GM12878 (cell line): ENCODE data around the gene ALOXE3. TPM values are rescaled to one million over a fixed set of nuclear protein-coding genes. Genes with fewer than 3 reads are reported as not detected.

Experiments
- ATAC-seq: fragments of 200-7000 bp; cut with Tn5 transposase; 3 replicates; pipeline ENCODE4 v1.9.1; 2020; ENCODE audit warnings: mild to moderate bottlenecking, moderate library complexity
- BruUV-seq: library from RNA; stranded (reverse); fragments of 400-500 nt; replicated peaks from 2 replicates; lab custom pipeline; 2021; lab: Mats Ljungman, UMichigan
- CTCF ChIA-PET: fragments of 300-600 bp; sonication (Branson Sonifier 250); formaldehyde crosslinking; extraction: SDS; loops from one replicate; lab custom pipeline; 2021; ENCODE audit warnings: inconsistent platforms; lab: Yijun Ruan, JAX
- POLR2A ChIA-PET: fragments of 350-600 bp; formaldehyde crosslinking; extraction: SDS; loops from one replicate; lab custom pipeline; 2021; ENCODE audit warnings: inconsistent platforms; lab: Charles Lee
- RAD21 ChIA-PET: fragments of 300-600 bp; sonication (Branson Sonifier 250); formaldehyde crosslinking; loops from one replicate; lab custom pipeline; 2023; ENCODE audit warnings: antibody characterized with exemption; ENCODE audit not compliant: unreplicated experiment; lab: Charles Lee
- SMC1A ChIA-PET: fragments of 300-600 bp; sonication (Branson Sonifier 250); formaldehyde crosslinking; loops from one replicate; lab custom pipeline; 2023; ENCODE audit not compliant: unreplicated experiment, uncharacterized antibody; lab: Charles Lee
- DNase-seq: peaks from one replicate; pipeline ENCODE4 v3.0.0-alpha.2; 2011; ENCODE audit warnings: low read depth, low spot score
- FAIRE-seq: peaks from 3 replicates; lab custom pipeline; 2011; peaks lifted over from hg19 to GRCh38; lab: Jason Lieb, UNC
- H2AFZ ChIP-seq: 2 replicates; pipeline ENCODE4 v1.6.0; 2011; ENCODE audit warnings: low read depth, low read length, control low read depth; ENCODE audit not compliant: control insufficient read depth
- H3K27ac ChIP-seq: 2 replicates; pipeline ENCODE4 v1.5.1; 2011; ENCODE audit warnings: control low read depth; ENCODE audit not compliant: control insufficient read depth, insufficient read depth
- H3K27me3 ChIP-seq, 2 experiments: replicated peaks in 1 of 2; 2 replicates each; pipeline versions ENCODE4 v1.6.0 to v1.6.1; 2011; ENCODE audit warnings: low read length in 1 of 2; ENCODE audit not compliant: control insufficient read depth in 2 of 2, insufficient read depth in 2 of 2
- H3K36me3 ChIP-seq, 2 experiments: 2 replicates each; pipeline ENCODE4 v1.5.1; 2011; ENCODE audit warnings: low read length in 1 of 2; ENCODE audit not compliant: control insufficient read depth in 2 of 2, insufficient read depth in 2 of 2
- H3K4me1 ChIP-seq: 2 replicates; pipeline ENCODE4 v1.6.1; 2011; ENCODE audit warnings: mild to moderate bottlenecking, low read length, moderate library complexity, mixed read lengths; ENCODE audit not compliant: control insufficient read depth, insufficient read depth
- H3K4me2 ChIP-seq: 2 replicates; pipeline ENCODE4 v1.6.0; 2011; ENCODE audit warnings: control low read depth; ENCODE audit not compliant: control insufficient read depth, insufficient read depth
- H3K4me3 ChIP-seq: fragments of 200-600 bp; sonication (generic); 2 replicates; pipeline ENCODE4 v1.5.1; 2016
- H3K79me2 ChIP-seq: 2 replicates; pipeline ENCODE4 v1.6.0; 2011; ENCODE audit warnings: low read length; ENCODE audit not compliant: control insufficient read depth, insufficient read depth
- H3K9ac ChIP-seq: 2 replicates; pipeline ENCODE4 v1.8.0; 2011; ENCODE audit warnings: low read length, control low read depth, mixed read lengths; ENCODE audit not compliant: control insufficient read depth, insufficient read depth
- H3K9me3 ChIP-seq: replicated peaks from 3 replicates; pipeline ENCODE4 v1.5.1; 2011; ENCODE audit warnings: mild to moderate bottlenecking, low read length; ENCODE audit not compliant: control insufficient read depth, insufficient read depth
- H4K20me1 ChIP-seq: 2 replicates; pipeline ENCODE4 v1.6.0; 2011; ENCODE audit not compliant: control insufficient read depth, insufficient read depth
- MTA2 ChIP-seq: fragments of 450-650 bp; IDR thresholded peaks from 2 replicates; pipeline ENCODE4 v1.6.1; 2016; ENCODE audit warnings: low read depth, mild to moderate bottlenecking, moderate library complexity
- ZSCAN29 ChIP-seq: fragments of 450-650 bp; IDR thresholded peaks from 2 replicates; pipeline ENCODE4 v1.6.1; 2017; ENCODE audit warnings: mild to moderate bottlenecking, moderate library complexity
- WGBS: methylation state at CpG from one replicate; pipeline ENCODE4 v1.1.6; 2016; ENCODE audit warnings: low lambda C conversion rate; ENCODE audit not compliant: insufficient replicate concordance, insufficient coverage; ENCODE audit errors: missing lambda C conversion rate; 5-methylcytosine and 5-hydroxymethylcytosine counted together
- in situ Hi-C: fragments of 300-500 bp; cut with MboI; formaldehyde crosslinking; loops from 9 replicates; pipeline ENCODE4 v1.14.3; 2018; ENCODE audit warnings: mixed read lengths
- intact Hi-C: fragments of 100-400 bp; cut with micrococcal nuclease; formaldehyde crosslinking; loops from one replicate; pipeline ENCODE4 v1.14.2; 2022; ENCODE audit not compliant: unreplicated experiment
- polyA plus RNA-seq, 11 experiments: library from polyadenylated mRNA; depleted of rRNA in 4 of 11; unstranded in 6 of 11; stranded (reverse) in 5 of 11; fragments of >200 nt; fragmentation: Nextera tagmentation in 4 of 11; fragmentation: Illumina TruSeq in 1 of 11; extraction: Ambion mirVana in 4 of 11; extraction: Trizol in 1 of 11; gene quantifications; 1 replicate in 1 of 11; 2 replicates in 10 of 11; pipeline versions ENCODE4 v1.2.1 to v1.2.3, GENCODE V29; 2011 to 2016; ENCODE audit warnings: inconsistent platforms in 2 of 11, missing spikeins in 2 of 11, low read depth in 1 of 11
- total RNA-seq, 4 experiments: library from RNA; depleted of rRNA in 3 of 4; stranded (reverse); fragments of >200 nt in 3 of 4; fragmentation: Illumina TruSeq in 1 of 4; extraction: Trizol in 1 of 4; gene quantifications; 2 replicates each; pipeline versions ENCODE4 v1.2.1 to v1.2.3, GENCODE V29; 2013 to 2021
- TF ChIP-seq, protein P1 (sequence below): fragments of 450-650 bp; IDR thresholded peaks from 2 replicates; pipeline ENCODE4 v1.6.1; 2017; ENCODE audit warnings: antibody characterized with exemption, mild to moderate bottlenecking, moderate library complexity

ALOXE3 gene
- total and polyA plus RNA-seq, 10 of the 15 experiments (the other 5 are each of a cell fraction or from before 2014, with no cell fraction given): 0.04 TPM; not detected in 9

DNA sequence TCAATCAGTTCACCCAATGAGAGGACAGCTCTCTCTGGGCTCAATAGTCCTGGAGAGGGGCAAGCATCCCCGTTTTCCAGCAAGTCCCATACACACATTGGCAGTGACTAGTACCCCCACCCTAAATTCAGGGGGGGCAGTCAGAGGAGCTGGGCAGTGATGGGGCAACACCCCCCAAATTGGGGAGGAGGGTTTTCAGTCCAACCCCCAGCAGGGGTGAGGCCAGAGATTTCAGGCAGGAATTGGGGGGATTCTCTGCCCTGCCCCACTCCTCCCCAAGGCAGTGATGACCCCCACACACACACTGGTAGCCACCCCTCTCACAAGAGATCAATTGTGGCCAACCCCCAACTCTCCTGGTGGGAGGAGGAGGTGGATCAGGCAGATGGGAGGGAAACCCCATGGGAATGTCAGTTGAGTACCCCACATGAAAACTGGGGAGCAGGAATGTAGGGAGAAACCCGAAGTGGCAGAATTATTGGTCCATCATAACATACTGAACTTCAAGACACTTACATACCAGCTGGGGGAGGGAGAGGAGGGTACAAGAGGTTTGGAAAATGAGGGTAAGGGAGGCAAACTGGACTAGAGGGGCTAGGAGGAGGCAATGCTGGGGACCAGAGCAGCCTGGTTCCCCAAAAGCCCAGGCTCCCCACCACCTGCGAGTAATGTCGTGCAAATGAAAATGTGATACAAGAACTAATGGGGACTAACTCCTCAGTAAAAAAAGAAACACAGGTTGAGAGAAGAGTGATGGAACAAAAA, 41.3 kb upstream of the ALOXE3 start:
- H3K4me3 ChIP-seq: no peak overlapping the region
- DNase-seq (no peak), FAIRE-seq (no peak), ATAC-seq (no peak)
- ChIA-PET CTCF (interaction anchor here (0.6 to 5.3 kb wide), 16 partner anchors 8 to 140 kb away, joined by 3 to 46 read pairs (median 7); partner anchors contain the start of genes ALOXE3 and HES7), SMC1A (interaction anchor here (0.6 to 2.7 kb wide), 6 partner anchors 21 to 141 kb away, joined by 3 to 15 read pairs (median 6); no protein-coding TSS in a partner anchor), POLR2A (interaction anchor here (1.1 to 2.3 kb wide), 2 partner anchors 22 to 37 kb away, joined by 5 to 11 read pairs; no protein-coding TSS in a partner anchor), RAD21 (interaction anchor here (0.8 to 2.4 kb wide), 7 partner anchors 13 to 66 kb away, joined by 3 to 16 read pairs (median 4); partner anchors contain the start of gene HES7)
- H3K9ac ChIP-seq: no peak overlapping the region; the same call in 1 of the 2 replicates
- no TSS peak for BruUV-seq
- no peak overlapping the region for H3K27ac ChIP-seq
- no peaks in the 10 kb centered on the region for H3K9me3 ChIP-seq
- peaks cover 0 to 5% of the 10 kb centered on the region in 2 experiments; a peak in 1 of 4 replicates for H3K36me3 ChIP-seq
- in situ Hi-C loops: no loop called here
- intact Hi-C loops: loop anchor here (5.0 kb wide), 1 partner anchor 97 kb away; no protein-coding TSS in a partner anchor
- H3K27me3 ChIP-seq: no peaks in the 10 kb centered on the region
- H3K4me2 ChIP-seq: no peak overlapping the region; the same call in 1 of the 2 replicates
- 86% methylated on average over 4 of the region's 4 CpGs for WGBS
- H3K79me2 ChIP-seq: peaks cover 26% of the 10 kb centered on the region
- no peaks in the 10 kb centered on the region for H4K20me1 ChIP-seq
- TF ChIP-seq MTA2 (no peak), ZSCAN29 (no peak)
- TF ChIP-seq, protein P1, sequence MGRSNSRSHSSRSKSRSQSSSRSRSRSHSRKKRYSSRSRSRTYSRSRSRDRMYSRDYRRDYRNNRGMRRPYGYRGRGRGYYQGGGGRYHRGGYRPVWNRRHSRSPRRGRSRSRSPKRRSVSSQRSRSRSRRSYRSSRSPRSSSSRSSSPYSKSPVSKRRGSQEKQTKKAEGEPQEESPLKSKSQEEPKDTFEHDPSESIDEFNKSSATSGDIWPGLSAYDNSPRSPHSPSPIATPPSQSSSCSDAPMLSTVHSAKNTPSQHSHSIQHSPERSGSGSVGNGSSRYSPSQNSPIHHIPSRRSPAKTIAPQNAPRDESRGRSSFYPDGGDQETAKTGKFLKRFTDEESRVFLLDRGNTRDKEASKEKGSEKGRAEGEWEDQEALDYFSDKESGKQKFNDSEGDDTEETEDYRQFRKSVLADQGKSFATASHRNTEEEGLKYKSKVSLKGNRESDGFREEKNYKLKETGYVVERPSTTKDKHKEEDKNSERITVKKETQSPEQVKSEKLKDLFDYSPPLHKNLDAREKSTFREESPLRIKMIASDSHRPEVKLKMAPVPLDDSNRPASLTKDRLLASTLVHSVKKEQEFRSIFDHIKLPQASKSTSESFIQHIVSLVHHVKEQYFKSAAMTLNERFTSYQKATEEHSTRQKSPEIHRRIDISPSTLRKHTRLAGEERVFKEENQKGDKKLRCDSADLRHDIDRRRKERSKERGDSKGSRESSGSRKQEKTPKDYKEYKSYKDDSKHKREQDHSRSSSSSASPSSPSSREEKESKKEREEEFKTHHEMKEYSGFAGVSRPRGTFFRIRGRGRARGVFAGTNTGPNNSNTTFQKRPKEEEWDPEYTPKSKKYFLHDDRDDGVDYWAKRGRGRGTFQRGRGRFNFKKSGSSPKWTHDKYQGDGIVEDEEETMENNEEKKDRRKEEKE: no peak
- H2AFZ ChIP-seq: no peak overlapping the region
- peaks cover 36% of the 10 kb centered on the region for H3K4me1 ChIP-seq
